Panc1 (cell line): Measurements from ENCODE around the gene RGS3.

Experiments used
- CTCF ChIP-seq: fragments of 450-650 bp; IDR thresholded peaks from 2 replicates; pipeline ENCODE4 v1.5.1; 2017; ENCODE audit warnings: mild to moderate bottlenecking
- POLR2AphosphoS5 ChIP-seq: IDR thresholded peaks from 2 replicates; pipeline ENCODE4 v1.6.1; 2012; ENCODE audit warnings: mild to moderate bottlenecking, low read depth, low read length, moderate library complexity
- TCF7L2 ChIP-seq: IDR thresholded peaks from 2 replicates; pipeline ENCODE4 v1.6.1; 2011; ENCODE audit warnings: mild to moderate bottlenecking, low read depth, low read length, inconsistent platforms

DNA sequence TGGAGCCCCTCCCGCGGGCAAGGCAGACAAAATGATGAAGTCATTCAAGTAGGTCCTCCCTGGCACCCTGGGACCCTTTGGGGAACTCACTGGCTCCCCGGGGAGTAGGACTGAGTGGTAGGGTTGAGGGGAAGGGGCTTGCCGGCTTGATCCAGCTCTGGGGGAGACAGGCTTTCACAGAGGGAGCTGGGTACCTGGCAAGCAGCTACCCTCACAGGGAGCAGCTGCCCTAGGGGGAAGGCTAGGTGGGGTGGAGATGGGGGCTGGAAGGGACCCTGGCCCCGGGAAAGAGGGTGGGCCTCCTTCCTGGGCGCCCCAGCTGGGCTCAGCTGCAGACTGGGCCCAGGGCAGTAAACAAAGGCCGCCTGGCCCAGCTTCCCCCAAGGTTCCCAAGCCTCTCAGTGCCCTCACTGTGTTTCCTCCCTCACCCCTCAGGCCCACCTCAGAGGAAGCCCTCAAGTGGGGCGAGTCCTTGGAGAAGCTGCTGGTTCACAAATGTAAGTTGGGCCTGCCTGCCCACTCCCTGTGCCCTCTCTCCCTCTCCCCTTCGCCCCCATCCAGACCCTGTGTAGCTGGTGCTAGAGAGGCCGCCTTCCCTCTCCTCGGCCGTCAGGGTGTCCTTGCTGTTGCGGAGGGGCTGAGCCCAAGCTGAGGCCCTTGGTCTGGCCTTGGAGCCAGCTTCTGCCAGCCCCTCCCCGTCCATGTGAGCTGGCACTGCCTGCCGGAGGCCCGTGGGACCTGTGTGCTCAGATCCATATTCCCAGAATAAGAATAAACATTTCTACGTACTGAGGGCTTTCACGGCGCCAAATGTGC lies 131.2 kb downstream of the RGS3 start:
- TF ChIP-seq CTCF (no peak), TCF7L2 (no peak), POLR2AphosphoS5 (no peak)
